ENCODE data around the gene RSKR.
"Not testable (repeated sequence)": the region's sequence is repeated elsewhere in the genome, so short reads cannot be mapped to it uniquely, and the experiment has no call there.

The RSKR gene, protein sequence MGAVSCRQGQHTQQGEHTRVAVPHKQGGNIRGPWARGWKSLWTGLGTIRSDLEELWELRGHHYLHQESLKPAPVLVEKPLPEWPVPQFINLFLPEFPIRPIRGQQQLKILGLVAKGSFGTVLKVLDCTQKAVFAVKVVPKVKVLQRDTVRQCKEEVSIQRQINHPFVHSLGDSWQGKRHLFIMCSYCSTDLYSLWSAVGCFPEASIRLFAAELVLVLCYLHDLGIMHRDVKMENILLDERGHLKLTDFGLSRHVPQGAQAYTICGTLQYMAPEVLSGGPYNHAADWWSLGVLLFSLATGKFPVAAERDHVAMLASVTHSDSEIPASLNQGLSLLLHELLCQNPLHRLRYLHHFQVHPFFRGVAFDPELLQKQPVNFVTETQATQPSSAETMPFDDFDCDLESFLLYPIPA

DNA sequence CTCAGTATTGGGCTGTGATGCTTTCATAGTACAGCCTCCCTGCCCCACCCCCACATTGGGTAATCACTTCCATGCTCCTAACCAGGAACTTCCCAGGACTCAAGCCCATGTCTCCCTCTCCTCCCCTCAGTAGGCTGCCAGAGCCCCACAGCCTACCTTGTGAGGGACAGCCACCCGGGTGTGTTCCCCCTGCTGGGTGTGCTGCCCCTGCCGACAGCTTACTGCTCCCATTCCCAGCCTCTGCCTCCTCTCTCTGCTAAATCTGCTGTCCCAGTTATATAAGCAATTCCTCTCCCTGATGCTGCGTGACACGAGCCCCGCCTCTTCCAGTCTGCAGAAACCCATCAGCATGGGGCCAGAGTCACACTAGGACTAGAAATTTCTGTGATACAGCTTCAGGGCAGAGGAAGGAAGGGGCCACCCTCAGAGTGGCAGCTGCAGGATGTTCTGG lies at the start of gene RSKR:
TSS of gene RSKR (minus strand) at position 255 of the 451 bp plus-strand sequence. CDS start at position 231, 24 bp downstream.
- H3K4me1 ChIP-seq (ENCODE audit: control insufficient read depth in 1 of 2, insufficient read depth in 2 of 2, low read length in 2 of 2), result no peaks in the 10 kb centered on the region
- no peaks in the 10 kb centered on the region for H3K9me3 ChIP-seq (ENCODE audit: control insufficient read depth in 1 of 2, low read length in 2 of 2)
- no peaks in the 10 kb centered on the region for H3K27me3 ChIP-seq (ENCODE audit: low read depth, low read length)
- no peak within 1 kb of the TSS for H3K27ac ChIP-seq (ENCODE audit: low read length)
- peaks cover 34 to 62% of the 10 kb centered on the region in 2 donors for H3K36me3 ChIP-seq (ENCODE audit: control insufficient read depth in 1 of 2, insufficient read depth in 2 of 2, low read length in 2 of 2)
- no peak within 1 kb of the TSS for H3K4me3 ChIP-seq (ENCODE audit: low read depth in 1 of 2, low read length in 2 of 2)

GRCh38 chr17:28663723-28664122 lies 49.7 kb upstream of the RSKR start:
- H3K9me3 ChIP-seq (ENCODE audit: control insufficient read depth in 1 of 2, low read length in 2 of 2), result no peaks in the 10 kb centered on the region
- peaks cover 14 to 49% of the 10 kb centered on the region in 2 donors for H3K4me1 ChIP-seq (ENCODE audit: control insufficient read depth in 1 of 2, insufficient read depth in 2 of 2, low read length in 2 of 2)
- H3K4me3 ChIP-seq (ENCODE audit: low read depth in 1 of 2, low read length in 2 of 2), result no peak overlapping the region
- no peaks in the 10 kb centered on the region for H3K27me3 ChIP-seq (ENCODE audit: low read depth, low read length)
- H3K27ac ChIP-seq (ENCODE audit: low read length), result no peak overlapping the region
- peaks cover 16 to 31% of the 10 kb centered on the region in 2 donors for H3K36me3 ChIP-seq (ENCODE audit: control insufficient read depth in 1 of 2, insufficient read depth in 2 of 2, low read length in 2 of 2)

DNA sequence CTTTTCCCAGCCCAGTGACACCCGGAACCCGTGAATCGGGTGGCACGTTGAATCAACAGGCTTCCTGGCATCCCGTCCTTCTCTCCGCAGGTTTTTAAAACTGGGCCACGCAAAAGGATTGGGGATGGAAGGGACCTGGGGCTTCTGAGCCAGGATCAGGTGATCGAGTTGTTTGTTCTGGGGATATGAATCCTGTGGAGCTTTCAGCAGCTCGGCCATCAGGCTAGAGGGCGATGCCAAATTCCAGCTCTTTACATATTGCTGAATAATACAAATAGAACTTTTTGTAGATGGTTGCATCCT lies 48.5 kb upstream of the RSKR start:
- Histone ChIP-seq H3K27me3 (ENCODE audit: low read depth, low read length) (no peaks in the 10 kb centered on the region), H3K27ac (ENCODE audit: low read length) (peak overlapping the region; percentile 100), H3K9me3 (ENCODE audit: control insufficient read depth in 1 of 2, low read length in 2 of 2) (no peaks in the 10 kb centered on the region), H3K4me3 (ENCODE audit: low read depth in 1 of 2, low read length in 2 of 2) (peak overlapping the region; percentile 89 to 98), H3K4me1 (ENCODE audit: control insufficient read depth in 1 of 2, insufficient read depth in 2 of 2, low read length in 2 of 2) (peaks cover 14 to 39% of the 10 kb centered on the region in 2 donors), H3K36me3 (ENCODE audit: control insufficient read depth in 1 of 2, insufficient read depth in 2 of 2, low read length in 2 of 2) (peaks cover 6 to 29% of the 10 kb centered on the region in 2 donors)

DNA sequence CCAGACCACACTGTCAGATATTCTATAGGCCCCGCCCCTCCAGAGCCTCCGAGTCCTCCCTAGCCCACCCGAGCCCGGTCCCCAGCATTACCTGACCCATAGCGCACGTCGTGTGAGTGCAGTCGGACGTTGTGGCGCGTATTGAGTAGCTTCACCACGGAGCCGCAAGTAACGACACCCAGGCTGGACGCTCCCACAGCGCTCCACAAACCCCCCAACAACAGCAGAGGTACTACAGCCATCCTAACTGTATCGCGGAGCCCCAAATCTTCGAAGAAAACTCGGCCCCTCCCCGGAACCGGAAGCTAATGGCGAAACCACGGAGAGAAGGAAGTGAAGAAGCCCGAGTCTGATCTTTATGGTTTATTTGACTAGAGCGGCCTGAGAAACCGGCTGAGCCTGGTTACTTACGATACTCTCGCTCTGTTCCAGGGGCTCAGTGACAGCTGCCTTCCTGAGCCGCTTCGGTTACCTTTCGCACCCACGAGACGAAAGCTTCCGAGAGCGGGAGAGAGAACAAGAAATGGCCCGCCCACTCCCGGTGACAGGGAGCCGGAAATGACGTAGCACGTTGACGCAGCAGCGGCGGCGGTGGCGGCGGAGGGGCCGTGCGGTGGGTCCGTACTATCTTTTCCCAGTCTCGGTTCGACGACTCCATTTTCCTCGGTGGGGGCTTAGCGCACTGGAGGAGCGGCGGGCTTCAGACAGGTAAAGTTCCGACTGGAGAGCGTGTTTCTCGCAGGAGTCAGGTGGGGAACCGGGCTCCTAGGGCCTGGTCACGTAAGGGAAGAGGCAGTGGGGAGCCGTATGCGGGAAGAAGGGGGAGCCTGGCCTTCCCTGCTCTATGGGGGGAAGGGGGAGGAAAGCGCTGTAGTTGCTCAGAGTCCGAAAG lies 47.9 kb upstream of the RSKR start, which contains the start of the genes SDF2 and SUPT6H:
TSS of gene SDF2 (minus strand) at position 272 of the 892 bp plus-strand sequence. CDS start at position 242, 30 bp downstream.
TSS of gene SUPT6H (plus strand) at position 571 of the 892 bp plus-strand sequence. CDS start 11,197 bp downstream, outside the sequence.
- Histone ChIP-seq H3K27ac (ENCODE audit: low read length) (peak within 1 kb of the TSS; percentile 100), H3K27me3 (ENCODE audit: low read depth, low read length) (no peaks in the 10 kb centered on the region), H3K36me3 (ENCODE audit: control insufficient read depth in 1 of 2, insufficient read depth in 2 of 2, low read length in 2 of 2) (peaks cover 5 to 29% of the 10 kb centered on the region in 2 donors), H3K4me3 (ENCODE audit: low read depth in 1 of 2, low read length in 2 of 2) (peak within 1 kb of the TSS; percentile 89 to 98), H3K9me3 (ENCODE audit: control insufficient read depth in 1 of 2, low read length in 2 of 2) (no peaks in the 10 kb centered on the region), H3K4me1 (ENCODE audit: control insufficient read depth in 1 of 2, insufficient read depth in 2 of 2, low read length in 2 of 2) (peaks cover 14 to 38% of the 10 kb centered on the region in 2 donors)

GRCh38 chr17:28659497-28659881 lies 45.5 kb upstream of the RSKR start:
- H3K4me1 ChIP-seq (ENCODE audit: control insufficient read depth in 1 of 2, insufficient read depth in 2 of 2, low read length in 2 of 2), result peaks cover 14 to 29% of the 10 kb centered on the region in 2 donors
- H3K36me3 ChIP-seq (ENCODE audit: control insufficient read depth in 1 of 2, insufficient read depth in 2 of 2, low read length in 2 of 2), result peaks cover 0 to 34% of the 10 kb centered on the region in 2 donors
- H3K9me3 ChIP-seq (ENCODE audit: control insufficient read depth in 1 of 2, low read length in 2 of 2); H3K27ac ChIP-seq (ENCODE audit: low read length); H3K27me3 ChIP-seq (ENCODE audit: low read depth, low read length); H3K4me3 ChIP-seq (ENCODE audit: low read depth in 1 of 2, low read length in 2 of 2): not testable (repeated sequence)

GRCh38 chr17:28658766-28659496 lies 44.9 kb upstream of the RSKR start:
- H3K4me3 ChIP-seq (ENCODE audit: low read depth in 1 of 2, low read length in 2 of 2); H3K27ac ChIP-seq (ENCODE audit: low read length); H3K9me3 ChIP-seq (ENCODE audit: control insufficient read depth in 1 of 2, low read length in 2 of 2); H3K27me3 ChIP-seq (ENCODE audit: low read depth, low read length): not testable (repeated sequence)
- peaks cover 0 to 34% of the 10 kb centered on the region in 2 donors for H3K36me3 ChIP-seq (ENCODE audit: control insufficient read depth in 1 of 2, insufficient read depth in 2 of 2, low read length in 2 of 2)
- peaks cover 14 to 24% of the 10 kb centered on the region in 2 donors for H3K4me1 ChIP-seq (ENCODE audit: control insufficient read depth in 1 of 2, insufficient read depth in 2 of 2, low read length in 2 of 2)

DNA sequence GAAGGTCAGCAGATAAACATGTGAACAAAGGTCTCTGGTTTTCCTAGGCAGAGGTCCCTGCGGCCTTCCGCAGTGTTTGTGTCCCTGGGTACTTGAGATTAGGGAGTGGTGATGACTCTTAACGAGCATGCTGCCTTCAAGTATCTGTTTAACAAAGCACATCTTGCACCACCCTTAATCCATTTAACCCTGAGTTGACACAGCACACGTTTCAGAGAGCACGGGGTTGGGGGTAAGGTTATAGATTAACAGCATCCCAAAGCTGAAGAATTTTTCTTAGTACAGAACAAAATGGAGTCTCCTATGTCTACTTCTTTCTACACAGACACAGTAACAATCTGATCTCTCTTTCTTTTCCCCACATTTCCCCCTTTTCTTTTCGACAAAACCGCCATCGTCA lies 44.4 kb upstream of the RSKR start:
- H3K9me3 ChIP-seq (ENCODE audit: control insufficient read depth in 1 of 2, low read length in 2 of 2); H3K4me3 ChIP-seq (ENCODE audit: low read depth in 1 of 2, low read length in 2 of 2); H3K27ac ChIP-seq (ENCODE audit: low read length); H3K27me3 ChIP-seq (ENCODE audit: low read depth, low read length): not testable (repeated sequence)
- Histone ChIP-seq H3K4me1 (ENCODE audit: control insufficient read depth in 1 of 2, insufficient read depth in 2 of 2, low read length in 2 of 2) (peaks cover 14 to 18% of the 10 kb centered on the region in 2 donors), H3K36me3 (ENCODE audit: control insufficient read depth in 1 of 2, insufficient read depth in 2 of 2, low read length in 2 of 2) (peaks cover 1 to 35% of the 10 kb centered on the region in 2 donors)

DNA sequence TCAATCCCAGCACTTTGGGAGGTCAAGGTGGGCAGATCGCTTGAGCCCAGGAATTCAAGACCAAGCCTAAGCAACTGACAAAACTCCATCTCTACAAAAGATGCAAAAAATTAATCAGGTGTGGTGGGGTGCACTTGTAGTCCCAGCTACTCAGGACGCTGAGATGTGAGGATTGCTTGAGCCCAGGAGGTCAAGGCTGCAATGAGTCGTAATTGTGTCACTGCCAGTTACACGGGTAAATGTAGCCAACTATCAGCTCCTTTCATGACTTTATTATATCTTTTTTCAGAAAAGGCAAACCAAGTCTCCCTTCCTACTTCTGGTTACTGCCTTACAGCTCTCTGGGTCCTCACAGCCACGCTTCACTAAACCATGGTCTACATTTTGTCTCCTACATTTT lies 43.8 kb upstream of the RSKR start:
- Histone ChIP-seq H3K9me3 (ENCODE audit: control insufficient read depth in 1 of 2, low read length in 2 of 2) (no peaks in the 10 kb centered on the region), H3K36me3 (ENCODE audit: control insufficient read depth in 1 of 2, insufficient read depth in 2 of 2, low read length in 2 of 2) (peaks cover 5 to 39% of the 10 kb centered on the region in 2 donors), H3K27ac (ENCODE audit: low read length) (no peak overlapping the region), H3K4me1 (ENCODE audit: control insufficient read depth in 1 of 2, insufficient read depth in 2 of 2, low read length in 2 of 2) (peaks cover 8 to 12% of the 10 kb centered on the region in 2 donors), H3K27me3 (ENCODE audit: low read depth, low read length) (no peaks in the 10 kb centered on the region), H3K4me3 (ENCODE audit: low read depth in 1 of 2, low read length in 2 of 2) (no peak overlapping the region)

DNA sequence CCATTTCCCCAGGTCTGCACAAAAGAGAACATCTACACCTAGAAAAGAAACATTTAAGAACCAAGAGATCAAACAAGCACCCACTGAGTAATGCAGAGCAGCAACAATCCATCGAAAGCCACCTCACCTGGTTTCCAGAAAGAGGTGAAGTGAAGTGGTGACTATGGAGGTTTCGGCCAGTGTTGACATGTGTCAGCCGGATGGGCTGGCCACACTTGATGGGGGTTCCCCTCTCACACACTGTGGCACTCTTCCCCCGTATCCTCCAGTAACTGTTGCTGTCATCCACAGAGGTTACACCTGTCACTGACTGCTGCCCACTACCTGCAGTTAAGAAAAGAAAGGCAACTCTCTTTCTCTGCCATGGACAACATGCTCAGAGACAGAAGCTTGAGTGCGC lies 41.2 kb upstream of the RSKR start:
- H3K4me1 ChIP-seq (ENCODE audit: control insufficient read depth in 1 of 2, insufficient read depth in 2 of 2, low read length in 2 of 2), result no peaks in the 10 kb centered on the region
- no peaks in the 10 kb centered on the region for H3K27me3 ChIP-seq (ENCODE audit: low read depth, low read length)
- no peaks in the 10 kb centered on the region for H3K9me3 ChIP-seq (ENCODE audit: control insufficient read depth in 1 of 2, low read length in 2 of 2)
- no peak overlapping the region for H3K4me3 ChIP-seq (ENCODE audit: low read depth in 1 of 2, low read length in 2 of 2)
- no peak overlapping the region for H3K27ac ChIP-seq (ENCODE audit: low read length)
- H3K36me3 ChIP-seq (ENCODE audit: control insufficient read depth in 1 of 2, insufficient read depth in 2 of 2, low read length in 2 of 2), result peaks cover 5 to 29% of the 10 kb centered on the region in 2 donors

DNA sequence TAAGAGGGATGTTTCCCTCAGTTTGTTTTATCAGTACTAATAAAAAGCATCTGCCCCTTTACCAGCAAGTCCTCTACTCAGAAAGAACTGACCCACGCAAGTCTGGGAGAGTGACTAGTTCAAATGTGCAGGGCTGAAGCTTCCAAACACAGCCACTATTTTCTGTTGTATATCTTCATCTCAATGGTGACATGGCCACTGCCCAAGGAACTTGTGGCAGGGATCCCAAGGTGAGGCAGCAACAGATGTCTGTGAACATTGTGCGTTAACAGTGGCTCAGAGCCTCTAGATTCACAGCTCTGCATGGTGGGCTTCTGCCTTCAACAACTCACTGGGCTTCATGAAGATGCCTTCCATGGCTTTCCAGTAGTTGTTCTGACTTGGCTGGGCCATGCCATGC lies 34.7 kb upstream of the RSKR start:
- Histone ChIP-seq H3K27ac (ENCODE audit: low read length) (no peak overlapping the region), H3K36me3 (ENCODE audit: control insufficient read depth in 1 of 2, insufficient read depth in 2 of 2, low read length in 2 of 2) (peaks cover 12 to 16% of the 10 kb centered on the region in 2 donors), H3K9me3 (ENCODE audit: control insufficient read depth in 1 of 2, low read length in 2 of 2) (no peaks in the 10 kb centered on the region), H3K27me3 (ENCODE audit: low read depth, low read length) (no peaks in the 10 kb centered on the region), H3K4me1 (ENCODE audit: control insufficient read depth in 1 of 2, insufficient read depth in 2 of 2, low read length in 2 of 2) (peaks cover 9 to 21% of the 10 kb centered on the region in 2 donors), H3K4me3 (ENCODE audit: low read depth in 1 of 2, low read length in 2 of 2) (no peak overlapping the region)

Data from muscle layer of duodenum (tissue), 2 donors.